HCT116 (cell line): ENCODE results near the gene CARMIL1. TPM values are rescaled to one million over a fixed set of nuclear protein-coding genes. Genes with fewer than 3 reads are reported as not detected.

ENCODE experiments used
- ATAC-seq: fragments of 200-7000 bp; cut with Tn5 transposase; 2 replicates; pipeline ENCODE4 v1.9.1; 2020; ENCODE audit warnings: mild to moderate bottlenecking, moderate library complexity
- BruUV-seq: library from RNA; stranded (reverse); fragments of 400-500 nt; replicated peaks from 2 replicates; lab custom pipeline; 2021; lab: Mats Ljungman, UMichigan
- CTCF ChIA-PET: fragments of 300-600 bp; sonication (Branson Sonifier 250); formaldehyde crosslinking; loops from one replicate; lab custom pipeline; 2021; ENCODE audit warnings: antibody characterized with exemption; lab: Charles Lee
- POLR2A ChIA-PET: fragments of 300-600, 350-600 bp; sonication (Branson Sonifier 250); formaldehyde crosslinking; loops from one replicate; lab custom pipeline; 2021; ENCODE audit warnings: antibody characterized with exemption; lab: Charles Lee
- RAD21 ChIA-PET, 2 experiments: fragments of 300-600 bp; sonication (Branson Sonifier 250); formaldehyde crosslinking; loops; one replicate each; lab custom pipeline; 2023; ENCODE audit warnings: low total read pairs in 2 of 2; ENCODE audit not compliant: uncharacterized antibody in 2 of 2, unreplicated experiment in 2 of 2, low non-redundant PET in 1 of 2; lab: Charles Lee
- DNase-seq: peaks from one replicate; pipeline ENCODE4 v3.0.0-alpha.2; 2010; ENCODE audit warnings: low read depth, low spot score
- H2AFZ ChIP-seq: fragments of 200-600 bp; shearing (Covaris generic), sonication (generic); 2 replicates; pipeline ENCODE4 v1.6.1; 2017; ENCODE audit warnings: low read depth, mixed run types, mixed read lengths, antibody characterized with exemption, low read length; ENCODE audit not compliant: poor library complexity, severe bottlenecking
- H3K27ac ChIP-seq: 2 replicates; pipeline ENCODE4 v1.5.1; 2012; ENCODE audit warnings: low read depth, low read length
- H3K27me3 ChIP-seq: fragments of 200-600 bp; sonication (generic); 2 replicates; pipeline ENCODE4 v1.6.1; 2016; ENCODE audit warnings: mixed run types, low read length, mixed read lengths; ENCODE audit not compliant: insufficient read depth
- H3K36me3 ChIP-seq, 2 experiments: fragments of 200-500 bp in 1 of 2; fragments of 200-600 bp in 1 of 2; sonication (Bioruptor generic) in 1 of 2; sonication (generic) in 1 of 2; 2 replicates each; pipeline versions ENCODE4 v1.5.1 to v1.6.1; 2014 to 2016; ENCODE audit warnings: low read length in 2 of 2, inconsistent platforms in 1 of 2, mixed read lengths in 1 of 2, mixed run types in 1 of 2; ENCODE audit not compliant: insufficient read depth in 2 of 2, control insufficient read depth in 1 of 2
- H3K4me1 ChIP-seq, 2 experiments: fragments of 200-600 bp in 1 of 2; sonication (generic) in 1 of 2; 2 replicates each; pipeline versions ENCODE4 v1.5.1 to v1.6.1; 2012 to 2017; ENCODE audit warnings: low read length in 2 of 2, inconsistent platforms in 1 of 2, mild to moderate bottlenecking in 1 of 2, mixed read lengths in 1 of 2, mixed run types in 1 of 2, moderate library complexity in 1 of 2; ENCODE audit not compliant: insufficient read depth in 2 of 2, control insufficient read depth in 1 of 2
- H3K4me2 ChIP-seq: fragments of 200-600 bp; sonication (generic); 2 replicates; pipeline ENCODE4 v1.6.1; 2017; ENCODE audit warnings: mixed run types, low read length, mixed read lengths
- H3K4me3 ChIP-seq, 2 experiments: fragments of 200-600 bp in 1 of 2; sonication (generic) in 1 of 2; replicated peaks in 1 of 2; 2 replicates each; pipeline ENCODE4 v1.5.1; 2011 to 2016; ENCODE audit warnings: low read length in 2 of 2, control low read depth in 1 of 2, low read depth in 1 of 2, mild to moderate bottlenecking in 1 of 2, mixed read lengths in 1 of 2, mixed run types in 1 of 2
- H3K79me2 ChIP-seq: fragments of 200-600 bp; sonication (generic); 2 replicates; pipeline ENCODE4 v1.6.1; 2017; ENCODE audit warnings: mild to moderate bottlenecking, mixed run types, low read length, moderate library complexity, mixed read lengths; ENCODE audit not compliant: insufficient read depth
- H3K9ac ChIP-seq: fragments of 200-600 bp; sonication (generic); 2 replicates; pipeline ENCODE4 v1.6.1; 2016; ENCODE audit warnings: low read length, mixed read lengths
- H3K9me2 ChIP-seq: fragments of 200-600 bp; sonication (generic), shearing (Covaris generic); 2 replicates; pipeline ENCODE4 v1.6.1; 2017; ENCODE audit warnings: mixed run types, mild to moderate bottlenecking, moderate library complexity; ENCODE audit not compliant: insufficient read depth
- H3K9me3 ChIP-seq, 2 experiments: fragments of 200-500 bp in 1 of 2; fragments of 200-600 bp in 1 of 2; sonication (Bioruptor generic) in 1 of 2; sonication (generic) in 1 of 2; 2 replicates each; pipeline ENCODE4 v1.6.1; 2014 to 2017; ENCODE audit warnings: low read length in 2 of 2, mixed read lengths in 2 of 2, inconsistent platforms in 1 of 2, low read depth in 1 of 2, mild to moderate bottlenecking in 1 of 2, mixed run types in 1 of 2, moderate library complexity in 1 of 2; ENCODE audit not compliant: control insufficient read depth in 1 of 2, insufficient read depth in 1 of 2
- H4K20me1 ChIP-seq: fragments of 200-600 bp; sonication (generic), shearing (Covaris generic); 2 replicates; pipeline ENCODE4 v1.6.1; 2017; ENCODE audit warnings: mixed run types, mild to moderate bottlenecking, moderate library complexity; ENCODE audit not compliant: insufficient read depth
- CBX3 ChIP-seq: IDR thresholded peaks from 2 replicates; pipeline ENCODE4 v1.6.1; 2012; ENCODE audit warnings: low read depth
- CEBPB ChIP-seq: IDR thresholded peaks from 2 replicates; pipeline ENCODE4 v1.6.1; 2012; ENCODE audit warnings: low read depth
- CTCF ChIP-seq, 3 experiments: fragments of 200-600 bp in 1 of 3; sonication (generic) in 1 of 3; IDR thresholded peaks in 2 of 3; conservative IDR thresholded peaks in 1 of 3; 2 replicates each; pipeline ENCODE4 v1.5.1; 2012 to 2017; ENCODE audit warnings: low read depth in 2 of 3, low read length in 2 of 3, antibody characterized with exemption in 1 of 3, borderline replicate concordance in 1 of 3, control low read depth in 1 of 3, mild to moderate bottlenecking in 1 of 3, mixed read lengths in 1 of 3, mixed run types in 1 of 3, moderate library complexity in 1 of 3; ENCODE audit not compliant: insufficient read depth in 1 of 3
- EZH2 ChIP-seq: fragments of 200-600 bp; sonication (generic); IDR thresholded peaks from 2 replicates; pipeline ENCODE4 v1.6.1; 2017; ENCODE audit warnings: antibody characterized with exemption, mixed run types
- FOSL1 ChIP-seq: IDR thresholded peaks from 2 replicates; pipeline ENCODE4 v1.6.1; 2012; ENCODE audit warnings: low read depth
- JUND ChIP-seq: IDR thresholded peaks from 2 replicates; pipeline ENCODE4 v1.6.1; 2012
- MAX ChIP-seq: IDR thresholded peaks from 2 replicates; pipeline ENCODE4 v1.6.1; 2012
- POLR2AphosphoS5 ChIP-seq: IDR thresholded peaks from 2 replicates; pipeline ENCODE4 v1.6.1; 2011; ENCODE audit warnings: mild to moderate bottlenecking, low read depth, low read length, moderate library complexity
- RAD21 ChIP-seq: IDR thresholded peaks from 2 replicates; pipeline ENCODE4 v1.6.1; 2012; ENCODE audit warnings: low read depth, mild to moderate bottlenecking
- SIN3A ChIP-seq: IDR thresholded peaks from 2 replicates; pipeline ENCODE4 v1.6.1; 2012; ENCODE audit warnings: low read depth
- TCF7L2 ChIP-seq: IDR thresholded peaks from 2 replicates; pipeline ENCODE4 v1.7.0; 2011; ENCODE audit warnings: borderline replicate concordance, inconsistent platforms; ENCODE audit not compliant: insufficient read depth, insufficient read length; ENCODE audit errors: extremely low read depth
- YY1 ChIP-seq: IDR thresholded peaks from 2 replicates; pipeline ENCODE4 v1.6.1; 2011; ENCODE audit warnings: low read length, low read depth, moderate library complexity, mild to moderate bottlenecking; ENCODE audit not compliant: insufficient replicate concordance; ENCODE audit errors: extremely low read depth
- ZBTB33 ChIP-seq: IDR thresholded peaks from 2 replicates; pipeline ENCODE4 v1.6.1; 2011; ENCODE audit warnings: mild to moderate bottlenecking, low read length, moderate library complexity; ENCODE audit not compliant: insufficient replicate concordance; ENCODE audit errors: extremely low read depth
- ZNF274 ChIP-seq: fragments of 200-500 bp; sonication (Bioruptor generic); IDR thresholded peaks from 2 replicates; pipeline ENCODE4 v1.6.1; 2014; ENCODE audit warnings: mild to moderate bottlenecking, low read depth, low read length, inconsistent platforms
- intact Hi-C: fragments of 100-400 bp; cut with micrococcal nuclease; formaldehyde crosslinking; loops from 2 replicates; pipeline ENCODE4 v1.10.0; 2022
- total RNA-seq: library from RNA; stranded (reverse); gene quantifications from one replicate; pipeline ENCODE4 v1.2.1, GENCODE V29; 2021; ENCODE audit not compliant: unreplicated experiment

The CARMIL1 gene
- total RNA-seq, 1 experiment from 2014 or later = 21.7 TPM

DNA sequence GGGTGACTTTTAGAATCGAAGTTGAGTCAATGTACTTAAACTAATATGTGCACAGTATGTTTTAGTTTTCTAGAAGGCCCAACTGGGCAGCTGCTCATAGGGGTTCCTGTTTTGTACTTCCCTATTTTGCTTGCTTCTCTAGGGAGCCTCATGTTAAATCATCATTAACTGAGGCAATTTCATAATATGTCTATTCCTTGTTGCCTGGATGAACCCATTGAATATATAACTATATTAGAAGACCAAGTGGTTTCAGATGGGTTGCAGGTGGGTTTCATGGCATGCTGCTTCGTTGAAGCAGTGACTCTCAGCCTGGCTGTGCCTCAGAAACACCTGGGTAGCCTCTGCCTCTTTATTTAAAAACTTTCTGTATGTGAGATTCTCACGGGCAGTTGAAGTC, 22.2 kb downstream of the CARMIL1 start:
- Histone ChIP-seq H3K79me2 (peaks cover 48% of the 10 kb centered on the region), H4K20me1 (no peaks in the 10 kb centered on the region), H2AFZ (no peak overlapping the region), H3K4me1 (no peaks in the 10 kb centered on the region), H3K9ac (no peak overlapping the region), H3K4me2 (no peak overlapping the region), H3K9me3 (no peaks in the 10 kb centered on the region), H3K4me3 (no peak overlapping the region), H3K27ac (no peak overlapping the region), H3K36me3 (no peaks in the 10 kb centered on the region), H3K9me2 (no peaks in the 10 kb centered on the region), H3K27me3 (no peaks in the 10 kb centered on the region)
- DNase-seq = no peak
- ATAC-seq = no peak
- CTCF ChIA-PET = no interaction called here
- RAD21 ChIA-PET = no interaction called here
- POLR2A ChIA-PET = no interaction called here
- no TSS peak for BruUV-seq
- intact Hi-C loops = no loop called here
- no peak for TF ChIP-seq ZNF274
- TF ChIP-seq TCF7L2 = no peak
- no peak for TF ChIP-seq JUND
- no peak for TF ChIP-seq FOSL1
- no peak for TF ChIP-seq POLR2AphosphoS5
- TF ChIP-seq CTCF (IDR thresholded peaks at IDR 0.05 in 2 of 3, conservative IDR thresholded peaks at IDR 0.05 in 1 of 3; ENCODE audit: borderline replicate concordance in 1 of 3, insufficient read depth in 1 of 3, low read depth in 2 of 3, low read length in 2 of 3) = no peak
- TF ChIP-seq MAX = no peak
- TF ChIP-seq CBX3 = no peak
- TF ChIP-seq, all 23 proteins: peak for 0

DNA sequence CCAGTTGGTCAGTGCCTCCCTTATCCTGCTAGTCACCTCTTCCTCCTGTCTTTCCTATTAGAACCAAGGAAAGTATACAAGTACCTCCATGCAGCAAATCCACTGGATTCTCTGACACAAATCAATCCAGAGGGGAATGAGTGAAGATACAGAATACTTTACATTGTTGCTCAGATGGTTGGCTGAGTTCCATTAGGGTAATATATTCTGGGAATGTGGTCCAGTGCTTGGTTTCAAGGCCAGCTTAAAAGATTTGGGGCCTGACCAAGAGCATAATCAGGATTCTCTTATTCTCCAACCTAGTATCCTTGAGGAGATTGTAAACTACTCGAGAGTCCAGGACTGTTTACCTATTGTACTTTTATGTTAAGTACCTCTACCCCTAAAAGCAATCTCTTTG, 23.0 kb downstream of the CARMIL1 start:
- no peaks in the 10 kb centered on the region for H3K9me2 ChIP-seq
- no peak overlapping the region for H2AFZ ChIP-seq
- no TSS peak for BruUV-seq
- no peaks in the 10 kb centered on the region for H4K20me1 ChIP-seq
- ATAC-seq (no peak), DNase-seq (no peak)
- intact Hi-C loops = no loop called here
- no peak overlapping the region for H3K4me2 ChIP-seq
- no peaks in the 10 kb centered on the region for H3K27me3 ChIP-seq
- H3K9me3 ChIP-seq = no peaks in the 10 kb centered on the region
- no peak for TF ChIP-seq ZBTB33
- TF ChIP-seq EZH2 = no peak
- TF ChIP-seq SIN3A = no peak
- no peak for TF ChIP-seq ZNF274
- no peak for TF ChIP-seq CEBPB
- no peak for TF ChIP-seq RAD21
- no peak for TF ChIP-seq YY1
- H3K9ac ChIP-seq = no peak overlapping the region
- H3K4me3 ChIP-seq = no peak overlapping the region
- H3K27ac ChIP-seq = no peak overlapping the region
- CTCF ChIA-PET = no interaction called here
- H3K4me1 ChIP-seq = no peaks in the 10 kb centered on the region
- POLR2A ChIA-PET = no interaction called here
- H3K36me3 ChIP-seq = no peaks in the 10 kb centered on the region
- RAD21 ChIA-PET = no interaction called here
- peaks cover 49% of the 10 kb centered on the region for H3K79me2 ChIP-seq
